ENCODE measurements around the gene INSRR.

INSRR gene

DNA sequence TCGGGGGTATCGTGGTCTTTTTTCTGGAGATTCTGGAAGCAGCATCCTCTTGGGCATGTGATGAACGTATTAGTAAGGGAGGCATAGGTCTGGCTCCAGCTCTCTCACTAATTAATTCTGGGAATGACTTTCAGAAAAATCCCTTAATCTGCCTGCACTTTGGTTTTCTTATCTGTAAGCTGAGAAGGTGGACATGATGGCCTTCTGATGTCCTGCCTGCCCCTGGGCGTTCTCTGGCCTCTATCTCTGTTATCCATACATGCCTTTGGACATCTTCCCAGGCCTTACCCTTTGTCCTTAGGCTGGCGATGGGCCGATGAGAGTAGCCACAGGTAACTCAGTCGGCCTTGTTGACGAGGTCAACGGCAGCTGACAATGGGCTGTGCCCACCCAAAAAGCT is 10.5 kb upstream of the INSRR start:
- TF ChIP-seq, protein P1, sequence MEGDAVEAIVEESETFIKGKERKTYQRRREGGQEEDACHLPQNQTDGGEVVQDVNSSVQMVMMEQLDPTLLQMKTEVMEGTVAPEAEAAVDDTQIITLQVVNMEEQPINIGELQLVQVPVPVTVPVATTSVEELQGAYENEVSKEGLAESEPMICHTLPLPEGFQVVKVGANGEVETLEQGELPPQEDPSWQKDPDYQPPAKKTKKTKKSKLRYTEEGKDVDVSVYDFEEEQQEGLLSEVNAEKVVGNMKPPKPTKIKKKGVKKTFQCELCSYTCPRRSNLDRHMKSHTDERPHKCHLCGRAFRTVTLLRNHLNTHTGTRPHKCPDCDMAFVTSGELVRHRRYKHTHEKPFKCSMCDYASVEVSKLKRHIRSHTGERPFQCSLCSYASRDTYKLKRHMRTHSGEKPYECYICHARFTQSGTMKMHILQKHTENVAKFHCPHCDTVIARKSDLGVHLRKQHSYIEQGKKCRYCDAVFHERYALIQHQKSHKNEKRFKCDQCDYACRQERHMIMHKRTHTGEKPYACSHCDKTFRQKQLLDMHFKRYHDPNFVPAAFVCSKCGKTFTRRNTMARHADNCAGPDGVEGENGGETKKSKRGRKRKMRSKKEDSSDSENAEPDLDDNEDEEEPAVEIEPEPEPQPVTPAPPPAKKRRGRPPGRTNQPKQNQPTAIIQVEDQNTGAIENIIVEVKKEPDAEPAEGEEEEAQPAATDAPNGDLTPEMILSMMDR (IDR thresholded peaks at IDR 0.05; ENCODE audit: borderline replicate concordance, control extremely low read depth, extremely low read depth, insufficient read depth, missing control alignments) = no peak
- in situ Hi-C loops (cut with MboI; ENCODE audit: low sequenced_read_pairs, unreplicated experiment) = no loop called here
- no peak for DNase-seq (ENCODE audit: low spot score)

DNA sequence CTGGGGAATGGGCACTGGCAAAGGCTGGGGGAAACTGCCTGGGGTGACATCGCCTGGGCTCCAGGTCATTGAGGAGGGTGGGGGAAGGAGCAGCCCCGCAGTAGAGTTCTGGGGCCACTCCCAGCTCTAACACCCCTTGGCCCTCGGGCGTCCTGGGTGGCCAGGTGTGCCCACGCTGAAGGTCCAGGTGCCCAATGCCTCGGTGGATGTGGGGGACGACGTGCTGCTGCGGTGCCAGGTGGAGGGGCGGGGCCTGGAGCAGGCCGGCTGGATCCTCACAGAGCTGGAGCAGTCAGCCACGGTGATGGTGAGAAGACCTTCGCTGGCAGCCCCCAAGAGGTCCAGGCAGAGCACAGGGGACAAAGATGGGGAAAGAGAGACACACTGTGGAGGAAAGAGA is 9.4 kb upstream of the INSRR start:
- TF ChIP-seq, protein P1 (IDR thresholded peaks at IDR 0.05; ENCODE audit: borderline replicate concordance, control extremely low read depth, extremely low read depth, insufficient read depth, missing control alignments) = no peak
- no peak for DNase-seq (ENCODE audit: low spot score)
- in situ Hi-C loops (cut with MboI; ENCODE audit: low sequenced_read_pairs, unreplicated experiment) = no loop called here

DNA sequence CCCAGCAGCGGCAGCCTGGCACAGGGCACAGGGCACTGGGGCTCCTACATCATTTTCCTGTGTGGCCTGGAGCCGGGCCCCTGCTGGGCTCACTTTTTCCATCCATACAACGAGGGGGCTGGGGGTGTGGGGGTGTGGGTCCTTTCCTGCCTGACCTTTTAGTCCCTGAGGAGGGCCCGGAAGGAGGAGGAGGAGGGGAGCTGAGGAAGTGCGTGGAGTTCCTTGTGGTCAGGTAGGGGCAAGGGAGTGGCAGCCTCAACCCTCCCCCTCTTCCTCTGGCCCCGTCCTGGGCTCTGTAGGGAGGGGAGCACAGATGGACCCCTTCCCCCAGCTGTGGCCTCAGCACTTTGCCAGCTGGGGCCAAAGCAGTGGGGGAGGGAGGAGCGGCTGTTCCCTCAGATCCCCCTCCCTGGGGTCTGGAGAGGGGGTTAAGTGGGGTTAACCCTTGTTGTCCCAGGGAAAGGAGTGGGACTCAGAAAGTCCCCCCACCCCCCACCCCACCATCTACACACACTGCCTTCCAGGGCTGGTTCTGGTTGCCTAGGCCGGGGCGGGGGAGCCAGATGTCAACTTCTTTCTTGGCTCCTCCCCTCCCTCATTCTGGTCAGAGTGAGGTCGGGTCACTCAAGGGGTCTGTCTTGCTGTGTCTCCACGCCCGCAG is 7.5 kb upstream of the INSRR start:
- in situ Hi-C loops (cut with MboI; ENCODE audit: low sequenced_read_pairs, unreplicated experiment) = no loop called here
- TF ChIP-seq, protein P1 (IDR thresholded peaks at IDR 0.05; ENCODE audit: borderline replicate concordance, control extremely low read depth, extremely low read depth, insufficient read depth, missing control alignments) = no peak
- no peak for DNase-seq (ENCODE audit: low spot score)

DNA sequence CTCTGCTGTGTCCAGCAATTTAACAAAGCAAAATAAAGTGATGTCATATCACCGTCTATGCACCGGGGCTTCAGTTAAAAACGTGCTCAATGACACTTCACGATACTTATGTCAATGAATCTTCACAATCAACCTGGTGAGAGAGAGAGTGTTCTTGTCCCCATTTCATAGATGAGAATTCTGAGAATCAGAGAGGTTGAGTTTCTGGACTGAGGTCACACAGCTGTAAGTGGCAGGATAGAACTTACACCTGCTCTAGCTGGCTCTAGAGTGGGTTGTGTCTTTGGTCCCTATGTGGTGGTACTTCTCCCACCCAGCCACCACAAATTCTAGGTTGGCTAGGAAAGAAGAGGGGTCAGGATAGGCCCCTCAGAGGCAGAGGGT is 6.9 kb upstream of the INSRR start:
- no peak for DNase-seq (ENCODE audit: low spot score)
- TF ChIP-seq, protein P1 (IDR thresholded peaks at IDR 0.05; ENCODE audit: borderline replicate concordance, control extremely low read depth, extremely low read depth, insufficient read depth, missing control alignments) = no peak
- in situ Hi-C loops (cut with MboI; ENCODE audit: low sequenced_read_pairs, unreplicated experiment) = no loop called here

DNA sequence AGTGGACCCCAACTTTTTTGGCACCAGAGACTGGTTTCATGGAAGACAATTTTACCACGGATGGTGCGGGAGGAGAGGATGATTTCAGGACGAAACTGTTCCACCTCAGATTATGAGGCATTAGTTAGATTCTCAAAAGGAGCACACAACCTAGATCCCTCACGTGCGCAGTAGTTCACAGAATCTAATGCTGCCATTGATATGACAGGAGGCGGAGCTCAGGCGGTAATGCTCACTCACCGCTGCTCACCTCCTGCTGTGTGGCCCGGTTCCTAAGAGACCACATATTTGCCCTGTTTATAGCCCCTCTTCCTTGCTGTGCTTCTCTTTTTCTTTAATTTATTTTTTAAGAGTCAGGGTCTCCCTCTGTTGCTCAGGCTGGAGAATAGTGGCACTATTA is 6.3 kb upstream of the INSRR start:
- no peak for DNase-seq (ENCODE audit: low spot score)
- in situ Hi-C loops (cut with MboI; ENCODE audit: low sequenced_read_pairs, unreplicated experiment) = no loop called here
- TF ChIP-seq, protein P1 (IDR thresholded peaks at IDR 0.05; ENCODE audit: borderline replicate concordance, control extremely low read depth, extremely low read depth, insufficient read depth, missing control alignments) = no peak

DNA sequence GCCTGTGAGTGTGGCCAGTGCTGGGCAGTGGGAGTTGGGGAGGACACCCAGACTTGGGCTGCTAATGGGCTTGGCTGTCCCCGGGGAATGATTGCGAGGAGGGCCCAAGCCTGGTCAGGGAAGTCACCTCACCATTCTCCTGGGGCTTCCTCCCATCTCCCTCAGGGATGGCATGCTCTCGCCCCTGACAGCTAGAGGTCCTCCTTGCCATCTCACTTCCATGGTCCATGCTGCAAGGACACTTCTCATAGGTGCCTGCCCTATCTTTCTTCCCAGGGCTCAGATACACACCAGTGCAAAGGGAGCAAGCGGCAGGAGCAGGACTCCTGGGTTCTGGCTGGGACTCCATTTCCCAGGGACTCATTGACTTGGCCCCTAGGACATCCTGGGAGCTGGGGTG is 5.9 kb upstream of the INSRR start:
- in situ Hi-C loops (cut with MboI; ENCODE audit: low sequenced_read_pairs, unreplicated experiment) = no loop called here
- TF ChIP-seq, protein P1 (IDR thresholded peaks at IDR 0.05; ENCODE audit: borderline replicate concordance, control extremely low read depth, extremely low read depth, insufficient read depth, missing control alignments) = no peak
- no peak for DNase-seq (ENCODE audit: low spot score)

Data from GM13976 (cell line).